Esophagus (tissue), 2 donors: ENCODE results near the gene GNAI1. TPM values are rescaled to one million over a fixed set of nuclear protein-coding genes. Genes with fewer than 3 reads are reported as not detected.

Source experiments
- H3K27ac ChIP-seq, 2 donors: one replicate each; pipeline ENCODE4 v1.5.1; 2013; ENCODE audit warnings: low read depth in 2 of 2, mild to moderate bottlenecking in 2 of 2, inconsistent platforms in 1 of 2, low read length in 1 of 2, moderate library complexity in 1 of 2
- H3K27me3 ChIP-seq, 2 donors: one replicate each; pipeline ENCODE4 v1.6.1; 2013; ENCODE audit warnings: low read length in 2 of 2, control low read depth in 1 of 2, mild to moderate bottlenecking in 1 of 2; ENCODE audit not compliant: insufficient read depth in 2 of 2, control insufficient read depth in 1 of 2
- H3K36me3 ChIP-seq, 2 donors: one replicate each; pipeline ENCODE4 v1.6.1; 2013; ENCODE audit warnings: low read length in 1 of 2; ENCODE audit not compliant: control insufficient read depth in 2 of 2, insufficient read depth in 2 of 2
- H3K4me1 ChIP-seq, 2 donors: one replicate each; pipeline ENCODE4 v1.6.1; 2013; ENCODE audit warnings: low read length in 1 of 2; ENCODE audit not compliant: control insufficient read depth in 2 of 2, insufficient read depth in 2 of 2
- H3K4me3 ChIP-seq, 2 donors: one replicate each; pipeline ENCODE4 v1.5.1; 2013; ENCODE audit warnings: low read length in 2 of 2, mild to moderate bottlenecking in 2 of 2, low read depth in 1 of 2, moderate library complexity in 1 of 2
- H3K9me3 ChIP-seq, 2 donors: one replicate each; pipeline ENCODE4 v1.6.1; 2013; ENCODE audit warnings: mild to moderate bottlenecking in 2 of 2, low read depth in 1 of 2, low read length in 1 of 2, moderate library complexity in 1 of 2; ENCODE audit not compliant: control insufficient read depth in 2 of 2, insufficient read depth in 1 of 2
- WGBS, 2 donors: extraction: QIAGEN DNeasy Blood & Tissue Kit; methylation state at CpG; one replicate each; pipeline ENCODE4 v1.1.7; 2013; 5-methylcytosine and 5-hydroxymethylcytosine counted together
- polyA plus RNA-seq, 2 donors: library from polyadenylated mRNA; stranded (reverse); fragments of 200-250 nt; gene quantifications; one replicate each; pipeline ENCODE4 v1.2.3, GENCODE V29; 2013
- donor health status: healthy with polysubstance abuse.
- donor health status: Bipolar disorder and iron deficiency.

Gene GNAI1
- polyA plus RNA-seq = 10 to 100 TPM in 1 of 2 donors, 1 to 10 TPM in 1; 6.2 to 18.8 TPM

DNA sequence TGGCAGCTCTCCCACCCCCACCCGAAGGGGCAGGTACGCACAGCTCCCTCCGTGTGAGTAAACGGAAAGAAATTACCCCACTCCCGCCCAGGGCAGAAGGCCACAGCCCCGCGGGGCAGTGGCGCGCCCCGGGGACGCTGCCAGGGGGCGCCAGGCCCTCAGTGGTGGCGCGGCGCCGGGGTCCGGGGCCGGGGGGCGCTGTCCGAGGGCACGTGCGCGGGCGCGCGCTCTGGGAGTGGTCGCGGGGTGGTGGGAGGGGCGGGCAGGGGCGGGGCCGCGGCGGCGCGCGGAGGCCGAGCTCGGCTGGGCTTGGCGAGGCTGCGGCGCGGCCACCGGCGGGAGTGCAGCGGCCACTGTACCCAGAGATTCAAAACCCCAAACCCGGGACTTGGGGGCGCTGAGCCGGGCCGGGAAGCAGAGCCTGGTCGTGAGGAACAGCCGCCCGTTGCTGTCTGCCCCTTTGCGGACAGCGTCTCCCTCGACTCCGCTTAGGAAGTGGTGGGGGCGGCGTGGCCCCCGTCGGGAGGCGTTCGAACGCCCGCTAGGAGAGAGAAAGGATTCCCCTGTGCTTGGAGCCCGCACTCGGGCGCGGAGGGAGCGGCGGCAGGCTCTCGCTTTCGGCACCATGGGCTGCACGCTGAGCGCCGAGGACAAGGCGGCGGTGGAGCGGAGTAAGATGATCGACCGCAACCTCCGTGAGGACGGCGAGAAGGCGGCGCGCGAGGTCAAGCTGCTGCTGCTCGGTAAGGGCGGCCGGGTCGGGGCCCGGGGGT, at the start of gene GNAI1:
Gene GNAI1, plus strand, starts transcription at position 296 of the 773 bp plus-strand sequence. Its CDS starts 330 bp downstream, at position 626.
- H3K4me1 ChIP-seq = no peaks in the 10 kb centered on the region

DNA sequence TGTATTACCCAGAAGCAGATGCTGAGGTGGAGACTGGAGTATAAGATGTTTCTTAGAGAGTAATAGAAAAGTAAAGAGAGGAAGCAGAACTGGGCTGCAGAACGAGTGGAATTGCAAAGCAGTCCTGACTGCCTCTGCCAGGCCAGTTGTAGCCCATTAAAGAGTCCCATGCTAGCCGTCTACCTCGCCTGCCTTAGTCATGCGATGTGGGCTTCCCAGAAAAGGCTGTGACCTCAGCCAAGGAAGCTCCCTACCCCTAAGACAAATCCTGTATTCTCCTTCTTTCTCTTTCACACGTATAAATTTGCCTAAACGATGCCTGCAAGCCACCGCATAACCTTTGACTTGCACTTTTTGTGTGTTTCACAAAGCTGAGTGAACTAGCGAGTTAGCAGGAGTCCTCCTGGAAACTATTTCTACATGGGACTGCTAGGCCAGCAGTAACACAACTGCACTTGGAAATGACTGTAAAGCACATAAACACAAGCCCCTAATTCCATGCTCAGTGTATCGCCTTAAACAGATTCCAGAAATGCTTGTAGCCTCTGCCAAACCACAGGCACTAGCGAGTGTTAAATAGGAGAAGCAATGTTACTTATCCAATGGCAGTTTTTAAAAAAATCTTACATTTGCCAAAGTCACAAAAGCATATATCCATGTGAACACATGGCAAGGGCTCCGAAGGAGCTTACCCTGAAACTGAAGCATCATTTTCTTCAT, 47.4 kb upstream of the GNAI1 start:
- Histone ChIP-seq H3K36me3 (no peaks in the 10 kb centered on the region), H3K9me3 (no peaks in the 10 kb centered on the region), H3K27ac (no peak overlapping the region), H3K27me3 (no peaks in the 10 kb centered on the region), H3K4me1 (no peaks in the 10 kb centered on the region), H3K4me3 (no peak overlapping the region)
- 72 to 75% methylated on average over 11 of the region's 11 CpGs for WGBS, 2 donors

More for the DNA sequence above, at the start of gene GNAI1:
- Histone ChIP-seq H3K9me3 (no peaks in the 10 kb centered on the region), H3K4me3 (peak within 1 kb of the TSS; percentile 59 to 89), H3K27me3 (no peaks in the 10 kb centered on the region), H3K36me3 (no peaks in the 10 kb centered on the region), H3K27ac (peak within 1 kb of the TSS; percentile 85 to 97)
- 1 to 2% methylated on average over 58 to 92 of the region's 92 CpGs for WGBS, 2 donors

DNA sequence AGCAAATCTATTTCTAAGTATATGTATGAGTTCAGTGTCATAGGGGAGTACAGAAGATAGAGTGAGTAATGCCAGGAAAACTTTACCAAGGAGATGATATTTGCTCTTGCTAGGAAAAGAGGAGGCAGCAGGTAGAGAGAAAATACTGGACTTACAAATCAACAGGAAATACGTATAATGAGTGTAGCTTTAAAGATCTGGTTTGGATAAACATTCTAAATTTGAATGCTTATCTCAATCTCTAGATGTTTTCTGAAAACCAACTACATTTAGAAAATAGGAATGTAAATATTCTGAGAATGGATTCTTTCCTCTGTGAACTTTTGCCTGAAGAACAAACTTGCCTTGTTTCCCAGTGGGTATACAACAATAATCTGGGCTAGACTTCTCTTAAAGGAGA, 46.9 kb upstream of the GNAI1 start:
- no peaks in the 10 kb centered on the region for H3K36me3 ChIP-seq
- no peaks in the 10 kb centered on the region for H3K27me3 ChIP-seq
- H3K4me3 ChIP-seq = no peak overlapping the region
- WGBS, 2 donors = 60 to 82% methylated on average over 1 of the region's 1 CpG
- no peaks in the 10 kb centered on the region for H3K4me1 ChIP-seq
- H3K9me3 ChIP-seq = no peaks in the 10 kb centered on the region
- H3K27ac ChIP-seq = no peak overlapping the region

DNA sequence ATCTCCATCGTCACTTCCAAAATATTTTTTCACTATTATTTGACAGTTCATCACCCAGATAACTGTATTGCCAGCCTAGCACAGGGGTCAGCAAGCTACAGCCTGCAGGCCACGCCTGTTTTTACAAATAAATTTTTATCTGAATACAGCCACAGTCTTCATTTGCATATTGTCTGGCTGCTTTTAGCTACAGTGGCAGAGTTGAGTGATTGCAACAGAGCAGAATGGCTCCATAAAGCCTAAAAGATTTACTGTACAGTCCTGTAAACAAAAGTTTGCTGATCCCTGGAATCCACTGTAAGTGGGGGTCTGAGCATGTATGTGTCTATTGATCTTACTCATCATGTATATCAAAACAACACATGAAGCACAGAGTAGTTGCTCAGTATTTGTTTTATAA, 45.9 kb upstream of the GNAI1 start:
- H3K36me3 ChIP-seq = no peaks in the 10 kb centered on the region
- no peaks in the 10 kb centered on the region for H3K9me3 ChIP-seq
- H3K4me3 ChIP-seq = no peak overlapping the region
- no peak overlapping the region for H3K27ac ChIP-seq
- no peaks in the 10 kb centered on the region for H3K4me1 ChIP-seq
- no peaks in the 10 kb centered on the region for H3K27me3 ChIP-seq
- WGBS, 2 donors = 27 to 40% methylated on average over 2 of the region's 2 CpGs

DNA sequence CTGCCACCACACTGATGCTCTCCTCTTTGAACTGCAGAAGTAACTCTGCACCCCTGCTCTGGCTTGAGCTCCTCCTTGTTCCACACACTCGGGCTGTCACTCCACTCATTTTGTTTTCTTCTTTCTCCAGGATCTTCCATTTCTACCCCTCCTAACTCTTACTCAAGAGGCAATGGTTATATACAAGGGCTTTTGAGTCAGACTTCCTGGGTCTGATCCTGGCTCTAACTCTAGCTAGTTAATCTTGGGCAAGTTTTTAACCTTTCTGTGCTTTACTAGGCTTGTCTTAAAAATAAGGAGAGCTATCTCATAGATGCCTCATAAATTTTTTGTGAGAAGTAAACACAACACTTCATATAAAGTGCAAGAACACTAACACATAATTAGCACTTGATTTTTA, 45.3 kb upstream of the GNAI1 start:
- WGBS, 2 donors = 52 to 58% methylated on average over 1 of the region's 1 CpG
- Histone ChIP-seq H3K27ac (no peak overlapping the region), H3K36me3 (no peaks in the 10 kb centered on the region), H3K9me3 (no peaks in the 10 kb centered on the region), H3K4me3 (no peak overlapping the region), H3K27me3 (no peaks in the 10 kb centered on the region), H3K4me1 (no peaks in the 10 kb centered on the region)

DNA sequence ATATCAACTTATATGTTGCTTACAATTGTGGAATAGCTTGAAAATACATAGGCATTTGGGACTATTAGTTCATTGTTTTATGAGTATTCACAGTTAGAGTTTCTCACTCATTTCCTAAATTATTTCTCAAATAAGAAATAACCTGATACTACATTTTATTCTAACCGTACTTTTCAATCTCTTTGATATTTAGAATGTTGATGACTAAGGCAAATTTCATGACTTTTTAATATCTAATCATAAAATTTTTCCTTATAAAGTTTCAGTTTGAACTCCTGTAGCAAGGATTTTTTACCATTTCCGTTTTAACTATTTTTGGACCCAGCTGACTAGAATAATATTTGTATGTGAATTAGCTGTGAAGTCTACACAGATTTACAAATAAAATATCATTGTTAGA, 41.3 kb upstream of the GNAI1 start:
- no peak overlapping the region for H3K4me3 ChIP-seq
- no peaks in the 10 kb centered on the region for H3K36me3 ChIP-seq
- WGBS, 2 donors = 87 to 89% methylated on average over 2 of the region's 2 CpGs
- H3K27ac ChIP-seq = no peak overlapping the region
- no peaks in the 10 kb centered on the region for H3K4me1 ChIP-seq
- H3K27me3 ChIP-seq = no peaks in the 10 kb centered on the region
- H3K9me3 ChIP-seq = no peaks in the 10 kb centered on the region

DNA sequence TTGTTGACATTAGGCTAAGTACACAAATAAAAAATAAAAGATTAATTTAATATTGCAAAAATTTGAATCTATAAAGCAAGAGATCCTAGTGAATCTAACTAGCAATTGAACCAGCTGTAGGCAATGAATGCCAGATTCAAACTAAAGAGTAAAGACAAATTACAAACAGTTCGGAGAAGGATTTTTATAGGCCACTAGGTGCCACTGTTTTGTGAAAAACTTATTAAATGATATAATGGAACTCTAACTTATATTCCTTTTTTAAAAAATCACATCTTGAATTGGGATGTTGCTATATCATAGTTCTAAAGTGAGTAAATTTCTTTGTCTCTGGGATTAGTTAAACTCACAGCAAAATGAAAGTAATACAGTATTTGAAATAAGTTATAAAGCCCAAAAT, 39.1 kb upstream of the GNAI1 start:
- Histone ChIP-seq H3K4me3 (no peak overlapping the region), H3K36me3 (no peaks in the 10 kb centered on the region), H3K4me1 (no peaks in the 10 kb centered on the region), H3K9me3 (no peaks in the 10 kb centered on the region), H3K27ac (no peak overlapping the region), H3K27me3 (no peaks in the 10 kb centered on the region)
- 2 to 7% methylated on average over 1 of the region's 1 CpG for WGBS, 2 donors

DNA sequence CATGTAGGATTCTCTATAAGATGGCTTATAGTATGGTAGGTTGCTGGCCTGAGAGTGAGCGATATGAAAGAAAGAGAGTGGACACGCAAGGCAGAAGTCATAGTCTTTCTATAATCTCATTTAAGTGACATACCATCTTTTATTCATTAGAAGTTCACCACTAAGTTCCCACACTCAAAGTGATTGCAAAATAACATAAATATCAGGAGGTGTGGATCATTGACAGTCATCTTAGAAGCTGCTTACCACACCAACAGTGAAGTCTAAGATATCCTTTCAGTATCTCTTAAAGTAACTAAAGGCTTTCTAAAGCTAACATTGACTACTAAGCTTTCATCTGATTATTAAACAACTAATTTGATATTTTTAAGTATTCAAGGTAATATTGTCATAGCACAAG, 36.9 kb upstream of the GNAI1 start:
- Histone ChIP-seq H3K4me3 (no peak overlapping the region), H3K27ac (no peak overlapping the region), H3K9me3 (no peaks in the 10 kb centered on the region), H3K4me1 (no peaks in the 10 kb centered on the region), H3K27me3 (no peaks in the 10 kb centered on the region), H3K36me3 (no peaks in the 10 kb centered on the region)
- 91 to 92% methylated on average over 2 of the region's 2 CpGs for WGBS, 2 donors

DNA sequence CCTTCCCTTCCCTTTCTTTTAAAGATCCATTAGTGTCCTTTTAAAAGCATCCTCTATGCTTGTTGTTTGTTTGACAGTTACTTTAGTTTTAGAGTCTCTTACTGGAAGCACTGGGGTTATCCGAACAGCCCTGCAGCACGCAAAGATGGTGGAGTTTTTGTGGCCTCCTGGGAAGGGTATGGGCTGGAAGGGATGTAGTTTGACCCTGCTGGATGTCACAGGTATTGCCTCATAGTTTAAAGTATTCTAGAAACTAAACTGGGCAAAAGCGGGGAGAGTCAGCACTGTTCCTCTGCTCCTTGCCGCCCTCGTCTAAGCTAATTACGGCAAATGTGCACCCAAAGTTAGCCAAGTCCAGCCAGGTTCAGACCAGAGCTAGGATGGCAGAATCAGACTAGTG, 35.8 kb upstream of the GNAI1 start:
- WGBS, 2 donors = 95% methylated on average over 6 of the region's 6 CpGs
- Histone ChIP-seq H3K27me3 (no peaks in the 10 kb centered on the region), H3K36me3 (no peaks in the 10 kb centered on the region), H3K4me3 (no peak overlapping the region), H3K4me1 (no peaks in the 10 kb centered on the region), H3K9me3 (no peaks in the 10 kb centered on the region), H3K27ac (no peak overlapping the region)

DNA sequence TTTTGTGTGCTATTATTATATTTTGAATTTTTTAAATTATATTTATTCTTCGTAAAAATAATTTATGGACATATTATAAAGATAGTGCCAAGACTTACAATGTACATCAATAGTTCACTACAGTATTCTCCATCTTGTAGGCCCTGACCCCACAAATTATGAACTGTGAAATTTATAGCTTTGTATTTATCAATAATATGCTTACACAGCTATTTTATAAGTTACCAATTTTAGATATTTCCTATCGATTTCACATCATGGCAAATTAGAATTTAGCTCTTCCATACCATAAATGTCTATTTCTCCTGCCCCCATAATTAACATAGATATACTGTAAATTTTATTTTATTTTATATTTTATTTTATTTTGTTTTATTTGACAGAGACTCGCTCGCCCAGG, 34.4 kb upstream of the GNAI1 start:
- Histone ChIP-seq H3K27ac (no peak overlapping the region), H3K27me3 (no peaks in the 10 kb centered on the region), H3K36me3 (no peaks in the 10 kb centered on the region), H3K4me1 (no peaks in the 10 kb centered on the region), H3K9me3 (no peaks in the 10 kb centered on the region), H3K4me3 (no peak overlapping the region)
- WGBS, 2 donors = 92 to 95% methylated on average over 4 of the region's 4 CpGs
